Caco-2 (cell line): ENCODE results near the gene ZBTB34. TPM values are rescaled to one million over a fixed set of nuclear protein-coding genes. Genes with fewer than 3 reads are reported as not detected.
A peak's percentile ranks its signal among the peaks of the same experiment; 100 is the strongest.
"Not testable (repeated sequence)": the region's sequence is repeated elsewhere in the genome, so short reads cannot be mapped to it uniquely, and the experiment has no call there.

ENCODE experiments used
- BruUV-seq: library from RNA; stranded (reverse); fragments of 400-500 nt; replicated peaks from 2 replicates; lab custom pipeline; 2021; lab: Mats Ljungman, UMichigan
- CTCF ChIA-PET: fragments of 300-600 bp; sonication (Branson Sonifier 250); formaldehyde crosslinking; loops from one replicate; lab custom pipeline; 2022; ENCODE audit warnings: antibody characterized with exemption; lab: Charles Lee
- POLR2A ChIA-PET: fragments of 300-600 bp; sonication (Branson Sonifier 250); formaldehyde crosslinking; loops from one replicate; lab custom pipeline; 2022; ENCODE audit warnings: antibody characterized with exemption; lab: Charles Lee
- DNase-seq, 2 experiments: peaks; one replicate each; pipeline versions ENCODE4 v3.0.0 to v3.0.0-alpha.2; 2020 to 2022
- H3K27me3 ChIP-seq: replicated peaks from 2 replicates; pipeline ENCODE4 v1.6.0; 2011; ENCODE audit warnings: low read length; ENCODE audit not compliant: control insufficient read depth, insufficient read depth
- H3K36me3 ChIP-seq: 2 replicates; pipeline ENCODE4 v1.5.1; 2011; ENCODE audit warnings: low read length; ENCODE audit not compliant: control insufficient read depth, insufficient read depth
- H3K4me1 ChIP-seq: fragments of 250-450 bp; sonication (Bioruptor Pico); 2 replicates; pipeline ENCODE4 v1.5.1; 2020; ENCODE audit warnings: mild to moderate bottlenecking
- H3K4me3 ChIP-seq: 2 replicates; pipeline ENCODE4 v1.5.1; 2011; ENCODE audit warnings: low read depth, mild to moderate bottlenecking, control low read depth, low read length
- H3K9me3 ChIP-seq: fragments of 250-450 bp; sonication (Bioruptor Pico); 2 replicates; pipeline ENCODE4 v1.5.1; 2020; ENCODE audit warnings: mild to moderate bottlenecking, moderate library complexity
- H3K27ac Mint-ChIP-seq: one replicate; pipeline ENCODE4 v1.8.0; 2022; ENCODE audit warnings: mixed read lengths; ENCODE audit not compliant: unreplicated experiment
- H3K27me3 Mint-ChIP-seq: one replicate; pipeline ENCODE4 v1.8.0; 2022; ENCODE audit warnings: mixed read lengths; ENCODE audit not compliant: insufficient read depth, unreplicated experiment
- H3K36me3 Mint-ChIP-seq: one replicate; pipeline ENCODE4 v1.8.0; 2022; ENCODE audit warnings: mild to moderate bottlenecking, mixed read lengths; ENCODE audit not compliant: insufficient read depth, unreplicated experiment
- H3K4me1 Mint-ChIP-seq: one replicate; pipeline ENCODE4 v1.8.0; 2022; ENCODE audit warnings: low read depth, mixed read lengths; ENCODE audit not compliant: unreplicated experiment
- H3K4me3 Mint-ChIP-seq: one replicate; pipeline ENCODE4 v1.8.0; 2022; ENCODE audit warnings: mild to moderate bottlenecking, moderate library complexity, mixed read lengths; ENCODE audit not compliant: unreplicated experiment
- H3K9me3 Mint-ChIP-seq: one replicate; pipeline ENCODE4 v1.8.0; 2022; ENCODE audit warnings: mixed read lengths; ENCODE audit not compliant: unreplicated experiment
- CTCF ChIP-seq, 2 experiments: fragments of 200-600 bp in 1 of 2; IDR thresholded peaks; 1 replicate in 1 of 2; 2 replicates in 1 of 2; pipeline versions ENCODE4 v1.5.1 to v1.8.0; 2011 to 2022; ENCODE audit warnings: antibody characterized with exemption in 1 of 2, control low read depth in 1 of 2, inconsistent platforms in 1 of 2, low read depth in 1 of 2, low read length in 1 of 2, mild to moderate bottlenecking in 1 of 2, moderate library complexity in 1 of 2; ENCODE audit not compliant: insufficient read depth in 1 of 2, severe bottlenecking in 1 of 2, unreplicated experiment in 1 of 2
- intact Hi-C: fragments of 100-400 bp; cut with micrococcal nuclease; formaldehyde crosslinking; loops from one replicate; pipeline ENCODE4 v1.10.0; 2022; ENCODE audit not compliant: unreplicated experiment
- total RNA-seq: library from RNA; stranded (reverse); gene quantifications from 2 replicates; pipeline ENCODE4 v1.2.3, GENCODE V29; 2022

ZBTB34 gene
- total RNA-seq, 1 experiment from 2014 or later, result 17.1 TPM

- H3K27ac Mint-ChIP-seq, result peak overlapping the region; percentile 42
- no peak for TF ChIP-seq CTCF (IDR thresholded peaks at IDR 0.05; ENCODE audit: insufficient read depth in 1 of 2, low read depth in 1 of 2, low read length in 1 of 2, severe bottlenecking in 1 of 2, unreplicated experiment in 1 of 2)
- DNase-seq, result no peak
- peaks cover 29% of the 10 kb centered on the region for H3K4me1 Mint-ChIP-seq
- Histone ChIP-seq H3K9me3 (peaks cover 16% of the 10 kb centered on the region), H3K27me3 (no peaks in the 10 kb centered on the region), H3K36me3 (peaks cover 2% of the 10 kb centered on the region), H3K4me1 (peaks cover 15% of the 10 kb centered on the region), H3K4me3 (no peak overlapping the region)
- POLR2A ChIA-PET, result no interaction called here
- intact Hi-C loops, result no loop called here
- H3K9me3 Mint-ChIP-seq, result peaks cover 9% of the 10 kb centered on the region
- peaks cover 48% of the 10 kb centered on the region for H3K36me3 Mint-ChIP-seq
- H3K4me3 Mint-ChIP-seq, result no peak overlapping the region
- no TSS peak for BruUV-seq
- no peaks in the 10 kb centered on the region for H3K27me3 Mint-ChIP-seq
- CTCF ChIA-PET, result no interaction called here
Observed at GRCh38 chr9:126822873-126823272, 37.6 kb upstream of the ZBTB34 start.

- H3K4me1 ChIP-seq, result peaks cover 15% of the 10 kb centered on the region
- H3K27me3 ChIP-seq, CTCF ChIA-PET, H3K36me3 ChIP-seq, H3K4me3 Mint-ChIP-seq, BruUV-seq, H3K9me3 Mint-ChIP-seq, H3K9me3 ChIP-seq, H3K4me3 ChIP-seq, H3K27me3 Mint-ChIP-seq: not testable (repeated sequence)
- H3K27ac Mint-ChIP-seq, result peak overlapping the region; percentile 87
- POLR2A ChIA-PET, result interaction anchor here (0.6 kb wide), 1 partner anchor 15 kb away, joined by 3 read pairs; no protein-coding TSS in a partner anchor
- peaks cover 29% of the 10 kb centered on the region for H3K4me1 Mint-ChIP-seq
- H3K36me3 Mint-ChIP-seq, result peaks cover 41% of the 10 kb centered on the region
- intact Hi-C loops, result loop anchor here (1.0 kb wide), 1 partner anchor 61 kb away; no protein-coding TSS in a partner anchor
- peak in 1 of 2 experiments; percentile 38 for DNase-seq
Observed at GRCh38 chr9:126824052-126824451, 36.4 kb upstream of the ZBTB34 start.

GRCh38 chr9:126827227-126827626 lies 33.2 kb upstream of the ZBTB34 start:
- Histone ChIP-seq H3K4me1 (peaks cover 15% of the 10 kb centered on the region), H3K27me3 (no peaks in the 10 kb centered on the region), H3K36me3 (no peaks in the 10 kb centered on the region), H3K4me3 (no peak overlapping the region), H3K9me3 (no peaks in the 10 kb centered on the region)
- ChIA-PET CTCF (no interaction called here), POLR2A (no interaction called here)
- intact Hi-C loops, result no loop called here
- Mint-ChIP-seq H3K36me3 (peaks cover 32% of the 10 kb centered on the region), H3K4me3 (no peak overlapping the region), H3K9me3 (no peaks in the 10 kb centered on the region), H3K27ac (peak overlapping the region; percentile 59), H3K4me1 (peaks cover 29% of the 10 kb centered on the region), H3K27me3 (no peaks in the 10 kb centered on the region)
- no peak for TF ChIP-seq CTCF (IDR thresholded peaks at IDR 0.05; ENCODE audit: insufficient read depth in 1 of 2, low read depth in 1 of 2, low read length in 1 of 2, severe bottlenecking in 1 of 2, unreplicated experiment in 1 of 2)
- no TSS peak for BruUV-seq
- DNase-seq, result no peak
